HG03432 (cell line): ENCODE measurements around the gene PTCH1.

Experiments
- ATAC-seq: cut with Tn5 transposase; IDR thresholded peaks from one replicate; pipeline ENCODE4 v1.9.1; 2021; ENCODE audit warnings: mild to moderate bottlenecking, moderate library complexity; ENCODE audit not compliant: unreplicated experiment

Gene PTCH1

GRCh38 chr9:95411054-95411892 is 105.5 kb downstream of the PTCH1 start:
- ATAC-seq: no peak

GRCh38 chr9:95409650-95410426 is 106.9 kb downstream of the PTCH1 start:
- ATAC-seq: no peak

GRCh38 chr9:95407524-95407923 is 109.2 kb downstream of the PTCH1 start:
- ATAC-seq: no peak

- no peak for ATAC-seq
Observed at GRCh38 chr9:95406121-95406520, 110.7 kb downstream of the PTCH1 start.

GRCh38 chr9:95399261-95399660 is 117.5 kb downstream of the PTCH1 start:
- ATAC-seq: no peak
